SU-DHL-6 (cell line): ENCODE data around the gene NME7.

Experiments used
- H2AFZ ChIP-seq: fragments of 200-600 bp; sonication (generic); 2 replicates; pipeline ENCODE4 v1.6.1; 2014; ENCODE audit warnings: low read depth, mild to moderate bottlenecking, moderate library complexity, mixed read lengths, antibody characterized with exemption, low read length; ENCODE audit not compliant: severe bottlenecking
- H3F3A ChIP-seq: fragments of 200-600 bp; shearing (Covaris generic); 2 replicates; pipeline ENCODE4 v1.6.0; 2016; ENCODE audit warnings: antibody characterized with exemption, mild to moderate bottlenecking; ENCODE audit not compliant: insufficient read depth
- H3K27ac ChIP-seq: fragments of 200-600 bp; sonication (generic); 2 replicates; pipeline ENCODE4 v1.5.1; 2016; ENCODE audit warnings: low read depth, mild to moderate bottlenecking, low read length, moderate library complexity, mixed read lengths
- H3K27me3 ChIP-seq: fragments of 200-600 bp; sonication (generic), shearing (Covaris generic); 2 replicates; pipeline ENCODE4 v1.6.0; 2014; ENCODE audit warnings: mild to moderate bottlenecking, low read length
- H3K36me3 ChIP-seq: fragments of 200-600 bp; sonication (generic); 2 replicates; pipeline ENCODE4 v1.6.1; 2014; ENCODE audit warnings: mild to moderate bottlenecking, low read length, mixed read lengths
- H3K4me2 ChIP-seq: fragments of 300-600, 200-600 bp; shearing (Covaris generic), sonication (generic); 2 replicates; pipeline ENCODE4 v1.6.0; 2014; ENCODE audit warnings: low read length, low read depth, mild to moderate bottlenecking; ENCODE audit not compliant: poor library complexity, severe bottlenecking
- H3K4me3 ChIP-seq: fragments of 200-600 bp; sonication (generic); 2 replicates; pipeline ENCODE4 v1.5.1; 2014; ENCODE audit warnings: antibody characterized with exemption, low read length, mild to moderate bottlenecking, mixed read lengths; ENCODE audit not compliant: insufficient read depth, poor library complexity, severe bottlenecking
- H3K79me2 ChIP-seq: fragments of 200-600 bp; sonication (generic); 2 replicates; pipeline ENCODE4 v1.6.1; 2014; ENCODE audit warnings: mild to moderate bottlenecking, low read length, moderate library complexity; ENCODE audit not compliant: insufficient read depth
- H3K9ac ChIP-seq: fragments of 200-600 bp; sonication (generic); 2 replicates; pipeline ENCODE4 v1.7.0; 2014; ENCODE audit warnings: mild to moderate bottlenecking, low read length
- H3K9me2 ChIP-seq: fragments of 200-600 bp; sonication (generic); replicated peaks from 2 replicates; pipeline ENCODE4 v1.6.1; 2014; ENCODE audit warnings: low read length; ENCODE audit not compliant: insufficient read depth
- H3K9me3 ChIP-seq: fragments of 200-600 bp; sonication (generic); 2 replicates; pipeline ENCODE4 v1.6.1; 2014; ENCODE audit warnings: low read length, mixed read lengths; ENCODE audit not compliant: insufficient read depth
- H4K20me1 ChIP-seq: fragments of 200-600 bp; sonication (generic); 2 replicates; pipeline ENCODE4 v1.6.1; 2014; ENCODE audit warnings: low read depth, mild to moderate bottlenecking, antibody characterized with exemption, low read length, moderate library complexity, mixed read lengths
- EZH2phosphoT487 ChIP-seq: fragments of 200-600 bp; sonication (generic), shearing (Covaris generic); conservative IDR thresholded peaks from 2 replicates; pipeline ENCODE4 v1.6.1; 2018; ENCODE audit warnings: mild to moderate bottlenecking, antibody characterized with exemption, low read length, moderate library complexity, mixed read lengths
- TF ChIP-seq, protein P1 (sequence below): fragments of 200-600 bp; sonication (generic); IDR thresholded peaks from one replicate; pipeline ENCODE4 v1.5.1; 2017; ENCODE audit warnings: antibody characterized with exemption, mild to moderate bottlenecking, low read length, moderate library complexity; ENCODE audit not compliant: insufficient read depth, poor library complexity, severe bottlenecking

NME7 gene

DNA sequence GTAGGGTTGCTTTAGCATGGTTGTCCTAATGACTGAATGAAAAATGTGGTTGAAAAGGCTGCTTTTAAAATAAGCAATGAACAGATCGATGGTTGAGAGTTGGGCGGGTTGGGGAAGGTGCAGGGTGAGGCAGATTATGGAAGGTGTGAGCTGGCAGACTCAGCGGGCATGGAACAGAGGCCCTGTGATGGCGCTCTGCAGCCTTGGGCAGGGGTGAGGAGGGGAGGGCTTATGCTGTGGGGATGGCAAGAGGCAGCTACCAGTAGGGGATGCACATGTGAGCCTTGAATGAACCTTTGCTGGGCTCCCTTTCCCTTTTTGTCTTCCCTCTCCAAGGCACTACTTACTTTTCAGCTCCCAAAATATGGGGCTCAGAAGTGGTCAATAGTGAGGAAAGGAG, 230.2 kb downstream of the NME7 start:
- Histone ChIP-seq H3F3A (no peaks in the 10 kb centered on the region), H3K9me3 (no peaks in the 10 kb centered on the region), H4K20me1 (no peaks in the 10 kb centered on the region), H3K4me2 (no peak overlapping the region), H3K36me3 (no peaks in the 10 kb centered on the region), H3K27me3 (no peaks in the 10 kb centered on the region), H3K9ac (no peak overlapping the region), H2AFZ (no peak overlapping the region), H3K27ac (no peak overlapping the region), H3K9me2 (no peaks in the 10 kb centered on the region), H3K4me3 (no peak overlapping the region), H3K79me2 (no peaks in the 10 kb centered on the region)
- TF ChIP-seq, protein P1, sequence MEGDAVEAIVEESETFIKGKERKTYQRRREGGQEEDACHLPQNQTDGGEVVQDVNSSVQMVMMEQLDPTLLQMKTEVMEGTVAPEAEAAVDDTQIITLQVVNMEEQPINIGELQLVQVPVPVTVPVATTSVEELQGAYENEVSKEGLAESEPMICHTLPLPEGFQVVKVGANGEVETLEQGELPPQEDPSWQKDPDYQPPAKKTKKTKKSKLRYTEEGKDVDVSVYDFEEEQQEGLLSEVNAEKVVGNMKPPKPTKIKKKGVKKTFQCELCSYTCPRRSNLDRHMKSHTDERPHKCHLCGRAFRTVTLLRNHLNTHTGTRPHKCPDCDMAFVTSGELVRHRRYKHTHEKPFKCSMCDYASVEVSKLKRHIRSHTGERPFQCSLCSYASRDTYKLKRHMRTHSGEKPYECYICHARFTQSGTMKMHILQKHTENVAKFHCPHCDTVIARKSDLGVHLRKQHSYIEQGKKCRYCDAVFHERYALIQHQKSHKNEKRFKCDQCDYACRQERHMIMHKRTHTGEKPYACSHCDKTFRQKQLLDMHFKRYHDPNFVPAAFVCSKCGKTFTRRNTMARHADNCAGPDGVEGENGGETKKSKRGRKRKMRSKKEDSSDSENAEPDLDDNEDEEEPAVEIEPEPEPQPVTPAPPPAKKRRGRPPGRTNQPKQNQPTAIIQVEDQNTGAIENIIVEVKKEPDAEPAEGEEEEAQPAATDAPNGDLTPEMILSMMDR = no peak
- no peak for TF ChIP-seq EZH2phosphoT487

GRCh38 chr1:169133801-169134502, 233.6 kb downstream of the NME7 start:
- no peaks in the 10 kb centered on the region for H3F3A ChIP-seq
- no peaks in the 10 kb centered on the region for H3K9me2 ChIP-seq
- H3K27me3 ChIP-seq = no peaks in the 10 kb centered on the region
- H2AFZ ChIP-seq = no peak overlapping the region
- H3K27ac ChIP-seq = no peak overlapping the region
- no peaks in the 10 kb centered on the region for H4K20me1 ChIP-seq
- H3K9ac ChIP-seq = no peak overlapping the region
- no peaks in the 10 kb centered on the region for H3K36me3 ChIP-seq
- no peak overlapping the region for H3K4me3 ChIP-seq
- H3K79me2 ChIP-seq = no peaks in the 10 kb centered on the region
- H3K9me3 ChIP-seq = no peaks in the 10 kb centered on the region
- no peak overlapping the region for H3K4me2 ChIP-seq
- no peak for TF ChIP-seq EZH2phosphoT487
- TF ChIP-seq, protein P1 = no peak

- H3F3A ChIP-seq = no peaks in the 10 kb centered on the region
Measured at GRCh38 chr1:169133228-169133576, 234.4 kb downstream of the NME7 start.

More at GRCh38 chr1:169133228-169133576, 234.4 kb downstream of the NME7 start:
- Histone ChIP-seq H2AFZ (no peak overlapping the region), H3K9ac (no peak overlapping the region), H3K4me2 (no peak overlapping the region), H3K79me2 (no peaks in the 10 kb centered on the region), H3K36me3 (no peaks in the 10 kb centered on the region), H3K9me3 (no peaks in the 10 kb centered on the region), H4K20me1 (no peaks in the 10 kb centered on the region), H3K9me2 (no peaks in the 10 kb centered on the region), H3K27me3 (no peaks in the 10 kb centered on the region), H3K27ac (no peak overlapping the region), H3K4me3 (no peak overlapping the region)
- no peak for TF ChIP-seq EZH2phosphoT487
- TF ChIP-seq, protein P1 = no peak
